Prostate gland (tissue), 2 donors: ENCODE results near the gene CRLF3.

Experiments
- POLR2A ChIP-seq: fragments of 450-650 bp; IDR thresholded peaks from one replicate; pipeline ENCODE4 v1.6.1; 2016; ENCODE audit warnings: antibody characterized with exemption, mild to moderate bottlenecking
- TF ChIP-seq, protein P1 (sequence below), 4 experiments: fragments of 200-600 bp in 2 of 4; fragments of 450-650 bp in 2 of 4; sonication (generic) in 2 of 4; IDR thresholded peaks; 1 replicate in 3 of 4; 2 replicates in 1 of 4; pipeline ENCODE4 v1.5.1; 2016 to 2019; ENCODE audit warnings: antibody characterized with exemption in 4 of 4, mild to moderate bottlenecking in 2 of 4, moderate library complexity in 2 of 4

DNA sequence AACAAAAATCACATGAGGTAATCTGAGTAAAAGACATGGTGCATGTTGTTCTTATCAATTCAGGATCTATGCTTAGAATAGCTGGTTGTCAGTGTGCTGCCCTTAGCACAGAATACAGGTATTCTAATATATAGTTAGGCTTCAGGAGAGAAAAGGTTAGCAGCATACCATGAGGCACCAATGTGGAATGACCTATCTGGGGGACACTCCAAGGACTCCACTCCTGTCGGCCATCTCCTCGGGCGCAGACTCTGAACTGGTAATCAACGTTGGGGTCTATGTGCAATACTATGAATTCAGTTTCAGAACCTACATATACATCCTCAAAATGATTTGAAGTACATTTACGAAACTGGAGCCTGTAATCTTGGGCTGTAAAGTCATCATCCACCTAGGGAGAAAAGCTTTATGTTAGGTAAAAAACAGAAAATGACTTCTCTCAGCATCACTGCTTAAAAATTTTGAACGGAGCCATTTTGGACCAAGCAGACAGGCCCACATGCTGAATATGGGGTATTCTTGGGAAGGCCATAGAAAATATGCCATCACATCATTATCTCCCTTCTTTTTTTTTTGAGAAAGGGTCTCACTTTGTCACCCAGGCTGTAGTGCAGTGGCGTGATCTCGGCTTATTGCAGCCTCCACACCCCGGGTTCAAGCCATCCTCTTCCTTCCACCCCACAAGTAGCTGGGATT, 31.1 kb downstream of the CRLF3 start:
- TF ChIP-seq, protein P1, sequence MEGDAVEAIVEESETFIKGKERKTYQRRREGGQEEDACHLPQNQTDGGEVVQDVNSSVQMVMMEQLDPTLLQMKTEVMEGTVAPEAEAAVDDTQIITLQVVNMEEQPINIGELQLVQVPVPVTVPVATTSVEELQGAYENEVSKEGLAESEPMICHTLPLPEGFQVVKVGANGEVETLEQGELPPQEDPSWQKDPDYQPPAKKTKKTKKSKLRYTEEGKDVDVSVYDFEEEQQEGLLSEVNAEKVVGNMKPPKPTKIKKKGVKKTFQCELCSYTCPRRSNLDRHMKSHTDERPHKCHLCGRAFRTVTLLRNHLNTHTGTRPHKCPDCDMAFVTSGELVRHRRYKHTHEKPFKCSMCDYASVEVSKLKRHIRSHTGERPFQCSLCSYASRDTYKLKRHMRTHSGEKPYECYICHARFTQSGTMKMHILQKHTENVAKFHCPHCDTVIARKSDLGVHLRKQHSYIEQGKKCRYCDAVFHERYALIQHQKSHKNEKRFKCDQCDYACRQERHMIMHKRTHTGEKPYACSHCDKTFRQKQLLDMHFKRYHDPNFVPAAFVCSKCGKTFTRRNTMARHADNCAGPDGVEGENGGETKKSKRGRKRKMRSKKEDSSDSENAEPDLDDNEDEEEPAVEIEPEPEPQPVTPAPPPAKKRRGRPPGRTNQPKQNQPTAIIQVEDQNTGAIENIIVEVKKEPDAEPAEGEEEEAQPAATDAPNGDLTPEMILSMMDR (IDR thresholded peaks at IDR 0.05), result no peak
- TF ChIP-seq POLR2A, result no peak
